SK-N-SH (cell line): ENCODE results near the gene PACSIN2. TPM values are rescaled to one million over a fixed set of nuclear protein-coding genes. Genes with fewer than 3 reads are reported as not detected.

Experiments
- CTCF ChIA-PET: fragments of 300-600, 350-600 bp; formaldehyde crosslinking; extraction: SDS; loops from one replicate; lab custom pipeline; 2021; lab: Yijun Ruan, JAX
- POLR2A ChIA-PET: fragments of 350-600 bp; sonication (Branson Sonifier 250); formaldehyde crosslinking; extraction: SDS; loops from one replicate; lab custom pipeline; 2020; ENCODE audit warnings: antibody characterized with exemption, inconsistent platforms; lab: Yijun Ruan, JAX
- DNase-seq: peaks from one replicate; pipeline ENCODE4 v3.0.0; 2012
- H2AFZ ChIP-seq: fragments of 200-600 bp; sonication (generic); 2 replicates; pipeline ENCODE4 v1.8.1; 2016; ENCODE audit warnings: antibody characterized with exemption, mild to moderate bottlenecking, low read depth
- H3F3A ChIP-seq: fragments of 200-600 bp; sonication (generic); replicated peaks from 2 replicates; pipeline ENCODE3; 2016; ENCODE audit warnings: antibody characterized with exemption, mild to moderate bottlenecking; ENCODE audit not compliant: insufficient read depth
- H3K27ac ChIP-seq, 2 experiments: fragments of 200-500 bp in 1 of 2; fragments of 200-600 bp in 1 of 2; sonication (Bioruptor generic) in 1 of 2; sonication (generic), shearing (Covaris generic) in 1 of 2; 2 replicates each; pipeline versions ENCODE4 v1.5.1 to v1.6.1; 2014 to 2016; ENCODE audit warnings: low read depth in 2 of 2, inconsistent platforms in 1 of 2, low read length in 1 of 2, mild to moderate bottlenecking in 1 of 2, mixed read lengths in 1 of 2
- H3K27me3 ChIP-seq: fragments of 200-600 bp; sonication (generic), shearing (Covaris generic); 2 replicates; pipeline ENCODE4 v1.6.1; 2016; ENCODE audit warnings: mixed run types; ENCODE audit not compliant: insufficient read depth
- H3K36me3 ChIP-seq, 2 experiments: fragments of 200-500 bp in 1 of 2; fragments of 200-600 bp in 1 of 2; sonication (Bioruptor generic) in 1 of 2; sonication (generic) in 1 of 2; replicated peaks in 1 of 2; 2 replicates each; pipeline versions ENCODE3 to v1.5.1; 2014 to 2016; ENCODE audit warnings: low read length in 1 of 2, mild to moderate bottlenecking in 1 of 2; ENCODE audit not compliant: insufficient read depth in 2 of 2, control insufficient read depth in 1 of 2
- H3K4me1 ChIP-seq, 2 experiments: fragments of 200-500 bp in 1 of 2; fragments of 200-600 bp in 1 of 2; sonication (Bioruptor generic) in 1 of 2; sonication (generic), shearing (Covaris generic) in 1 of 2; 2 replicates each; pipeline versions ENCODE4 v1.5.1 to v1.6.1; 2014 to 2016; ENCODE audit warnings: low read depth in 1 of 2, low read length in 1 of 2, mixed run types in 1 of 2; ENCODE audit not compliant: insufficient read depth in 2 of 2, control insufficient read depth in 1 of 2
- H3K4me2 ChIP-seq: fragments of 200-600 bp; sonication (generic), shearing (Covaris generic); 2 replicates; pipeline ENCODE4 v1.6.1; 2017; ENCODE audit warnings: mixed run types
- H3K4me3 ChIP-seq, 2 experiments: fragments of 200-500 bp in 1 of 2; fragments of 200-600 bp in 1 of 2; sonication (Bioruptor generic) in 1 of 2; sonication (generic), shearing (Covaris generic) in 1 of 2; 2 replicates each; pipeline versions ENCODE4 v1.5.1 to v1.8.1; 2014 to 2016; ENCODE audit warnings: low read depth in 2 of 2, inconsistent platforms in 1 of 2, low read length in 1 of 2, mild to moderate bottlenecking in 1 of 2, mixed read lengths in 1 of 2, moderate library complexity in 1 of 2
- H3K79me2 ChIP-seq: fragments of 200-600 bp; sonication (generic); 2 replicates; pipeline ENCODE4 v1.8.1; 2017; ENCODE audit warnings: mild to moderate bottlenecking; ENCODE audit not compliant: insufficient read depth
- H3K9ac ChIP-seq: fragments of 200-600 bp; sonication (generic); 2 replicates; pipeline ENCODE4 v1.6.1; 2017; ENCODE audit warnings: mixed run types
- H3K9me2 ChIP-seq: fragments of 200-600 bp; sonication (generic); 2 replicates; pipeline ENCODE4 v1.6.1; 2017; ENCODE audit warnings: mixed run types
- H3K9me3 ChIP-seq: fragments of 200-600 bp; sonication (generic); 2 replicates; pipeline ENCODE4 v1.6.1; 2017; ENCODE audit warnings: mixed run types, mild to moderate bottlenecking, moderate library complexity
- H4K20me1 ChIP-seq: fragments of 200-600 bp; sonication (generic); 2 replicates; pipeline ENCODE4 v1.6.1; 2017; ENCODE audit warnings: mild to moderate bottlenecking, mixed run types; ENCODE audit not compliant: insufficient read depth
- EP300 ChIP-seq, 2 experiments: IDR thresholded peaks; 2 replicates each; pipeline versions ENCODE4 v1.4.0 to v1.6.1; 2012; ENCODE audit warnings: borderline replicate concordance in 1 of 2, low read depth in 1 of 2, low read length in 1 of 2
- FOXM1 ChIP-seq: IDR thresholded peaks from 2 replicates; pipeline ENCODE4 v1.4.0; 2012; ENCODE audit warnings: low read depth, mild to moderate bottlenecking
- GABPA ChIP-seq: IDR thresholded peaks from 2 replicates; pipeline ENCODE4 v1.4.0; 2012; ENCODE audit warnings: low read depth, mild to moderate bottlenecking
- JUND ChIP-seq: IDR thresholded peaks from 2 replicates; pipeline ENCODE4 v1.4.0; 2012
- MEF2A ChIP-seq: IDR thresholded peaks from 2 replicates; pipeline ENCODE4 v1.4.0; 2012; ENCODE audit warnings: low read depth, borderline replicate concordance
- NFIC ChIP-seq: IDR thresholded peaks from 2 replicates; pipeline ENCODE4 v1.4.0; 2012; ENCODE audit warnings: borderline replicate concordance
- RXRA ChIP-seq: IDR thresholded peaks from 2 replicates; pipeline ENCODE4 v1.4.0; 2012; ENCODE audit warnings: low read depth, mild to moderate bottlenecking, borderline replicate concordance
- SIN3A ChIP-seq: IDR thresholded peaks from 2 replicates; pipeline ENCODE4 v1.6.1; 2012; ENCODE audit warnings: low read depth, mild to moderate bottlenecking, low read length, moderate library complexity, borderline replicate concordance
- TAF1 ChIP-seq: IDR thresholded peaks from 2 replicates; pipeline ENCODE4 v1.6.1; 2012; ENCODE audit warnings: low read depth, mild to moderate bottlenecking, low read length, moderate library complexity, borderline replicate concordance
- YY1 ChIP-seq: IDR thresholded peaks from 2 replicates; pipeline ENCODE4 v1.4.0; 2012; ENCODE audit warnings: low read depth, mild to moderate bottlenecking
- WGBS: methylation state at CpG from one replicate; pipeline ENCODE4 v1.1.6; 2017; ENCODE audit warnings: low lambda C conversion rate; 5-methylcytosine and 5-hydroxymethylcytosine counted together
- polyA plus RNA-seq, 3 experiments: library from polyadenylated mRNA; depleted of rRNA; stranded (reverse); fragments of >200 nt; gene quantifications; 2 replicates each; pipeline ENCODE4 v1.2.3, GENCODE V29; 2012
- TF ChIP-seq, protein P1 (sequence below): IDR thresholded peaks from 2 replicates; pipeline ENCODE4; 2012
- TF ChIP-seq, protein P2 (sequence below): IDR thresholded peaks from 2 replicates; pipeline ENCODE4 v1.6.1; 2012; ENCODE audit warnings: mild to moderate bottlenecking, low read depth, low read length, moderate library complexity

PACSIN2 gene
- polyA plus RNA-seq, 1 of the 3 experiments (the other 2 are of a cell fraction) = 60.5 TPM

DNA sequence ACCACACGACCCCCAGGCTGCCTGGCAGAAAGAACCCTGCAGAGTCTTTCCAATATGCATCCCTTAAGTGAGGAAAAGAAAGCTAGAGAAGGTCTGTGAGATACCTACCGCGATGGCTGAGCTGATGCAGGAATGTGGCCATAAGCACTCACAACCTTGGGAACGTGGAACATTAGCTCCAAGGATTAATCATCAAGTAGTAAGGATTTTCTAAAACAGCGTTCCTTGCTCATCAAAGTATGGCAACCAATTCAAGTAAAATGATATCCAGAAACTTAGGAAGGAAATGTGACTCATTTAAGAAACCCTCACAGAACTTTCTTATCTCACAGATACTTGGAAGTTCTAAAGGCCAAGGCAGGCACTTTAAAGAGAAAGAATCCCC lies 12.8 kb downstream of the PACSIN2 start (continued):
- peak in 1 of 2 experiments; percentile 43; a peak in 1 of 4 replicates for TF ChIP-seq EP300 (IDR thresholded peaks at IDR 0.05; ENCODE audit: borderline replicate concordance in 1 of 2, low read depth in 1 of 2, low read length in 1 of 2)
- no peak for TF ChIP-seq SIN3A
- peak; percentile 67; the same call in 1 of the 2 replicates for TF ChIP-seq JUND
- TF ChIP-seq YY1 = peak; percentile 50; the same call in 1 of the 2 replicates

DNA sequence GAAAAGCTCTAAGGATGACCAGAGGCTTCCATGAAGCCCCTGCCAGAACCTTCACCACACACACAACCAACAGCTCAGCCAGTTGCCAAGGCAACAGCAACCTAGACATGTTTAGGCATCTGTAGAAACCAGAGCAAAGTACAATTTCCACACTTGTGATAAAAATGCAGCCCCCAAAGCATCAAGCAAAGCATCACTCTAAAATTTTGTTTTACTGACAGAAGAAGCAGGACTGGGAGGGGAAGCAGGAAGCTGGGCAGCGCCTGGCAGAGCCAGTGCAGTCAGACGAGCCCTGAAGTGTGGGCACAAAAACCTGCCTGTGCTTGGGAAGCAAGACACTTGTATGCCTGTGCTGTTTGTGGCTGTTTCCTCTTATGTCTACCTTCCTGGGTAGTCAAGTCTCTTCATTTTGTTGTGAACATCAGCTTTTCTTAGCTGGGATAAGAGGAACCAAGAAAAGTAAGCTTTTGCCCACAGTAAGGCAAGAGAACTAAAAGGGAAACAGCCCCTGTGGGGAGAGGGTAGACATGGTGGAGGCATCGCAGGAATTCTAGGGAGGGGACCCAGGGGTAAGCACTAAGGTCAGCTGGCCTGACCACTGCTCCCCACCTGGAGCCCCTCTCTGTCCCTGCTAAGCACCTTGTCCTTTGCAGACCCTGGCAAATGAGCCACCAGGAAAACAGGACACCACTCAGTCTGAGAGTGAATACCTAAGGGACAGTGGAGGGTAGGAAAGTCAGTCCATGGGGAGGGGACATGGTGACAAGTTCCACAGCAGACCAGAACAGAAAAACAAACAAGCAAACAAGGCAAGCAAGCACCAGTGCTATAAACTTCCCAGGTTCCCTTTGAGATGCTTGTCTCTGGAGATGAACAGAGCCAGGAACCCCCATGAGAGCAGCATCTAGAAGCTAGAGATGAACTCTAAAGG lies 13.4 kb downstream of the PACSIN2 start:
- ChIA-PET POLR2A (interaction anchor here (0.7 to 1.4 kb wide), 2 partner anchors 13 to 26 kb away, joined by 3 to 6 read pairs; partner anchors contain the start of gene PACSIN2), CTCF (interaction anchor here (1.1 kb wide), 1 partner anchor 134 kb away, joined by 3 read pairs; no protein-coding TSS in a partner anchor)
- DNase-seq = no peak
- Histone ChIP-seq H3K27ac (peak overlapping the region; percentile 56 to 96), H4K20me1 (no peaks in the 10 kb centered on the region), H3K36me3 (no peaks in the 10 kb centered on the region), H3K9me3 (no peaks in the 10 kb centered on the region), H3K79me2 (peaks cover 92% of the 10 kb centered on the region), H3K9ac (peak overlapping the region; percentile 74), H3K4me1 (peaks cover 25 to 42% of the 10 kb centered on the region in 2 experiments), H2AFZ (no peak overlapping the region), H3F3A (peaks cover 7% of the 10 kb centered on the region), H3K9me2 (no peaks in the 10 kb centered on the region), H3K4me2 (peak overlapping the region; percentile 83), H3K4me3 (peak overlapping the region; percentile 25 to 52; a peak in 3 of 4 replicates), H3K27me3 (no peaks in the 10 kb centered on the region)
- TF ChIP-seq NFIC (no peak), TAF1 (no peak), RXRA (no peak), MEF2A (no peak), GABPA (no peak), EP300 (IDR thresholded peaks at IDR 0.05; ENCODE audit: borderline replicate concordance in 1 of 2, low read depth in 1 of 2, low read length in 1 of 2) (no peak), FOXM1 (no peak)
- TF ChIP-seq, protein P1, sequence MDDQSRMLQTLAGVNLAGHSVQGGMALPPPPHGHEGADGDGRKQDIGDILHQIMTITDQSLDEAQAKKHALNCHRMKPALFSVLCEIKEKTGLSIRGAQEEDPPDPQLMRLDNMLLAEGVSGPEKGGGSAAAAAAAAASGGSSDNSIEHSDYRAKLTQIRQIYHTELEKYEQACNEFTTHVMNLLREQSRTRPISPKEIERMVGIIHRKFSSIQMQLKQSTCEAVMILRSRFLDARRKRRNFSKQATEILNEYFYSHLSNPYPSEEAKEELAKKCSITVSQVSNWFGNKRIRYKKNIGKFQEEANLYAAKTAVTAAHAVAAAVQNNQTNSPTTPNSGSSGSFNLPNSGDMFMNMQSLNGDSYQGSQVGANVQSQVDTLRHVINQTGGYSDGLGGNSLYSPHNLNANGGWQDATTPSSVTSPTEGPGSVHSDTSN = no peak
- TF ChIP-seq, protein P2, sequence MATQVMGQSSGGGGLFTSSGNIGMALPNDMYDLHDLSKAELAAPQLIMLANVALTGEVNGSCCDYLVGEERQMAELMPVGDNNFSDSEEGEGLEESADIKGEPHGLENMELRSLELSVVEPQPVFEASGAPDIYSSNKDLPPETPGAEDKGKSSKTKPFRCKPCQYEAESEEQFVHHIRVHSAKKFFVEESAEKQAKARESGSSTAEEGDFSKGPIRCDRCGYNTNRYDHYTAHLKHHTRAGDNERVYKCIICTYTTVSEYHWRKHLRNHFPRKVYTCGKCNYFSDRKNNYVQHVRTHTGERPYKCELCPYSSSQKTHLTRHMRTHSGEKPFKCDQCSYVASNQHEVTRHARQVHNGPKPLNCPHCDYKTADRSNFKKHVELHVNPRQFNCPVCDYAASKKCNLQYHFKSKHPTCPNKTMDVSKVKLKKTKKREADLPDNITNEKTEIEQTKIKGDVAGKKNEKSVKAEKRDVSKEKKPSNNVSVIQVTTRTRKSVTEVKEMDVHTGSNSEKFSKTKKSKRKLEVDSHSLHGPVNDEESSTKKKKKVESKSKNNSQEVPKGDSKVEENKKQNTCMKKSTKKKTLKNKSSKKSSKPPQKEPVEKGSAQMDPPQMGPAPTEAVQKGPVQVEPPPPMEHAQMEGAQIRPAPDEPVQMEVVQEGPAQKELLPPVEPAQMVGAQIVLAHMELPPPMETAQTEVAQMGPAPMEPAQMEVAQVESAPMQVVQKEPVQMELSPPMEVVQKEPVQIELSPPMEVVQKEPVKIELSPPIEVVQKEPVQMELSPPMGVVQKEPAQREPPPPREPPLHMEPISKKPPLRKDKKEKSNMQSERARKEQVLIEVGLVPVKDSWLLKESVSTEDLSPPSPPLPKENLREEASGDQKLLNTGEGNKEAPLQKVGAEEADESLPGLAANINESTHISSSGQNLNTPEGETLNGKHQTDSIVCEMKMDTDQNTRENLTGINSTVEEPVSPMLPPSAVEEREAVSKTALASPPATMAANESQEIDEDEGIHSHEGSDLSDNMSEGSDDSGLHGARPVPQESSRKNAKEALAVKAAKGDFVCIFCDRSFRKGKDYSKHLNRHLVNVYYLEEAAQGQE = no peak
- 84% methylated on average over 2 of the region's 3 CpGs for WGBS
